HCEC 1CT (cell line): ENCODE data around the gene DCUN1D2.
"Not testable (repeated sequence)": the region's sequence is repeated elsewhere in the genome, so short reads cannot be mapped to it uniquely, and the experiment has no call there.

Source experiments
- DNase-seq: peaks from one replicate; pipeline ENCODE4 v3.0.0-alpha.2; 2017

The DCUN1D2 gene

DNA sequence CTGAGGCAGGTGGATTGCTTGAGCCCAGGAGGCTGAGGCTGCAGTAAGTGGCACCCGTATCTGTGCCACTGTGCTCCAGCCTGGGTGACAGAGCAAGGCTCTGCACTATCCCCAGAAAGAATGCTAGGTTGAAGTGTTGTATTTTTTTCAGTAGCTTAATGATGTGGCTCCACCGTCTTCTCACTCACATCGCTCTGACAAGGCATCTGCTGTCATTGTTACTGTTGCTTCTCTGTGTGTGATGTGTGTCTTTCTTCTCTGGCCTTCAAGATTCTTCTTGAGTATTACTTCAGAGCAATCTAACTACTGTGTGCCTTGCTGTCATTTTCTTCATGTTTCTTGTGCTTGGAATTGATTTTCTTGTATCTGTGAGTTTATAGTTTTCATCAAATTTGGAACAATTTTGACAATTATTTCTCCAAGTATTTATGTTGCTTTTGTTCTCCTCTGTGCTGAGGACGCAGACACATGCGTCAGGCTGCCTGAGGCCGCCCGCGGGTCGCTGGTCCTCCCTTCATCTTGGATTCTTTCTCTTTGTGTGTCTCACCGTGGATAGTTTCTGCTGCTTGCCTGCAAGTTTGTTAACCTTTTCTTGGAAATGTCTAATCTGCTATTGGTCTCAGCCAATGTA, 48.0 kb downstream of the DCUN1D2 start:
- no peak for DNase-seq

DNA sequence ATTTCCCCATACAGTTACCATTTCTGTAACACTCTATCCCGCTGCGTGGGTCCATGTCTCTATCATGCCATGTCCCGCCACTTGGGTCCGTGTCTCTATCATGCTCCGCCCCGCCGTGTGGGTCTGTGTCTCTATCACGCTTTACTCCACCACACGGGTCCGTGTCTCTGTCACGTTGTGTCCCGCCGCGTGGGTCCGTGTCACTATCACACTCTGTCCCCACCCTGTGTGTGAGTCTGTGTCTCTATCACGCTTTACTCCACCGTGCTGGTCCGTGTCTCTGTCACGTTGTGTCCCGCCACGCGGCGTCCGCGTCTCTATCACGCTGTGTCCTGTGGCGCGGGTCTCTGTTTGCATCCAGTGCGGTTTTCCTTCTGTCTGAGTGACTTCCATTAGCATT, 48.9 kb downstream of the DCUN1D2 start:
- no peak for DNase-seq

DNA sequence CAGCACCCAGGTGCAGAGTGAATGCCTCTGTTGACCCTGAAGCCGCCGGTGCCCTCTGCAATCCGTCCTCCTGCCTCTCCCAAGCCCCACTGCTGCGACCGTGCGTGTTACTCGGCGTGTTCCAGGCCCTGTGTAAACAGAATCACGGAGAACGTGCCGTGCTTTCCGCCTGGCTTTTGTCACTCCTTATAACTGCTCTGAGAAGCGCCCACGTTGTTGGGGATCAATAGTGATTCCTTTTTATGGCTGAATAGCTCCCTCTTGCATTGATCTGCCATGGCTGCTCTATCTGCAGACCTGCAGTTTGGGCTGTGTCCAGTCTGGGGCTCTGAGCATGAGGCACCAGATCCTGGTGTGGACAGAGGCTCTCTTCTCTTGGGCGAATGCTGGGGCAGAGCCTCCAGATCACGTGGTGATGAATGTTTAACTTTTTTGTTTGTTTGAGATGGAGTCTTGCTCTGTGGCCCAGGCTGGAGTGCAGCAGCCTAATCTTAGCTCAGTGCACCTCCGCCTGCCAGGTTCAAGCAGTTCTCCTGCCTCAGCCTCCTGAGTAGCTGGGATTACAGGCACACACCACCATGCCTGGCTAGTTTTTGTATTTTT, 53.0 kb downstream of the DCUN1D2 start:
- peak; percentile 33 for DNase-seq

DNA sequence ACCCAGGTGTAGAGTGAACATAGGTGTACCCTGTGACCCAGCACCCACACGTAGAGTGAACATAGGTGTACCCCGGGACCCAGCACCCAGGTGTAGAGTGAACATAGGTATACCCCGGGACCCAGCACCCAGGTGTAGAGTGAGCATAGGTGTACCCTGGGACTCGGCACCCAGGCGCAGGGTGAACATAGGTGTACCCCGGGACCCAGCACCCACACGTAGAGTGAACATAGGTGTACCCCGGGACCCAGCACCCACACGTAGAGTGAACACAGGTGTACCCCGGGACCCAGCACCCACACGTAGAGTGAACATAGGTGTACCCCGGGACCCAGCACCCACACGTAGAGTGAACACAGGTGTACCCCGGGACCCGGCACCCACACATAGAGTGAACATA, 53.6 kb downstream of the DCUN1D2 start:
- not testable (repeated sequence) for DNase-seq

DNA sequence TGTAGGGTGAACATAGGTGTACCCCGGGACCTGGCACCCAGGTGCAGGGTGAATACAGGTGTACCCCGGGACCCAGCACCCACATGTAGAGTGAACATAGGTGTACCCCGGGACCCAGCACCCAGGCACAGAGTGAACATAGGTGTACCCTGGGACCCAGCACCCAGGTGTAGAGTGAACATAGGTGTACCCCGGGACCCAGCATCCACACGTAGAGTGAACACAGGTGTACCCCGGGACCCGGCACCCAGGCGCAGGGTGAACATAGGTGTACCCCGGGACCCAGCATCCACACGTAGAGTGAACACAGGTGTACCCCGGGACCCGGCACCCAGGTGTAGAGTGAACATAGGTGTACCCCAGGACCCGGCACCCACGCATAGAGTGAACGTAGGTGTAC, 54.6 kb downstream of the DCUN1D2 start:
- not testable (repeated sequence) for DNase-seq

DNA sequence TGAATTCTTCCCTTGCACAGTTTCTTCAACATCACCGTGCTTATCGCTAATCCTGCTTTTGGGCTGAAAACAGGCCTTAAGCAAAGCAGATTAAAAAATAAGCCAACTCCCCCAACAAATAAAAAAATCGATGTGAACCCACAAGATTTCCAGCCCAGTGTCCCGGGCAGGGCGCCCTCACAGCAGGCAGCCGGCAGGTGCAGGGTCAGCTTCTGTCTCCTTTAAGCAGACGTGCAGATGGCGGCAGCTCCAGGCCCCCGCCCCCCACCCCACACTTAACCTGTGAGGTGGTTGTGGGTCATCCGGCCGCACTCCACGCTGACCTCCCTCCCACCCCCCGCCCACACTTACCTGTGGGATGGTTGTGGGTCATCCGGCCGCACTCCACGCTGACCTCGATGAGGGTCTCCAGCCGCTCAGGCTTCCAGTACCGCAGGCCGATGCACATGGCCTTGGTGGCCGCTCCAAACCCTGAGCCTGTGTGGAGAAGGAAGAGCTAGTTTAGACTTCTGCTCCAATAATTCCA, 57.1 kb downstream of the DCUN1D2 start:
- no peak for DNase-seq

DNA sequence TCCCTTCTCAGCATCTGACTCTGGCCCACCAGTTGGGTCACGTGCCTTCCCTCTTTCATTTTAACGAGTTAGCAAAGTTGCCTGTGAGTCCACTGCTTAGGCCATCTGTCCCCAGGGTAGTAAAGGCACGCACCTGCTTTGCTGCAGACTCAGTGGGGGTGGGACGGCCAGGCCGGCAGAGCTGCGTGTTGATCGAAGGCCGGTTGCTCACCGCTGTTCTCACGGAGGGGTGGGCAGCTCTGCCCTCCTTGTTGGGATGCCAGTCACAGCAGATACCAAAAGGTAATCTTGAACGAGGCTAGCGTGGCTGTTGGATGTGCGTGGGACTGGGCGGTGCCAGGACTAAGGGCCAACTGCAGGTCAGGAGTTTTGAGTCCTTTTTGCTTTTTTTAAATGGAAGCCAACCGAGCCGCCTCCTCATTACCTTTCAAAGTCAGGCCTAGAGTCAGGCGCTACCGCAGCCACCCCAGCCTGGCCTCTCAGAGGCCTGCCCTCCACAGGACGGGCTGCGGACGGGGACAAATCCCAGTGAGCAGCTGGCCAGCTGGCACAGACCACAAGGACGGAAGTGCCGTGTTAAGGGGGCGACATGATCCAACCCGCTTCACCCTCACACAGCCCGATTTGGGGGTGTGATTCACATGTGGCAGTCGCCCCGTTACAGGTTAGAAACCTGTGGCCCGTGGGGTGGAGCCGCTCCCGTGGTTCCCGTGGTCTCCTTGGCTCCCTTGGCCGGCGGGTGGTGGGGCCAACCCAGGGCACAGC, 57.8 kb downstream of the DCUN1D2 start:
- no peak for DNase-seq

DNA sequence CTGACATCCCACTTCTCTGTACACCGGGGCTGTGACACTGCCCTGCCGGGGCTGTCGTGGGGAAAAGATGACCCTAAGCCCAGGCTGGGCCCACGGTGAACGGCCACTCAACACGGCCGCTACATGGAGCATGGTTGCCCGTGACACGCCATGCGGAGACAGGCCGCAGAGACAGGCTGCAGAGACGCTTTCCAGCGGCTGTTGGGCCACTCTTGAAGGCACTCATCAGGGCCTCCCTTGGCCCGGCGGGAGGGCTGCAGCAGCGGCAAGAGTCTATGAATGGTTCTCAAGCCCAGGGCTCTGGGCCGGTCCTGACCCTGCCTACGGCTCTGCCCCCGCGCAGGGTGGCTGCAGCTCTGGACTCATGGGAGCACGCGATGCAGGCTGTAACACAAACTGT, 59.3 kb downstream of the DCUN1D2 start:
- DNase-seq: no peak

DNA sequence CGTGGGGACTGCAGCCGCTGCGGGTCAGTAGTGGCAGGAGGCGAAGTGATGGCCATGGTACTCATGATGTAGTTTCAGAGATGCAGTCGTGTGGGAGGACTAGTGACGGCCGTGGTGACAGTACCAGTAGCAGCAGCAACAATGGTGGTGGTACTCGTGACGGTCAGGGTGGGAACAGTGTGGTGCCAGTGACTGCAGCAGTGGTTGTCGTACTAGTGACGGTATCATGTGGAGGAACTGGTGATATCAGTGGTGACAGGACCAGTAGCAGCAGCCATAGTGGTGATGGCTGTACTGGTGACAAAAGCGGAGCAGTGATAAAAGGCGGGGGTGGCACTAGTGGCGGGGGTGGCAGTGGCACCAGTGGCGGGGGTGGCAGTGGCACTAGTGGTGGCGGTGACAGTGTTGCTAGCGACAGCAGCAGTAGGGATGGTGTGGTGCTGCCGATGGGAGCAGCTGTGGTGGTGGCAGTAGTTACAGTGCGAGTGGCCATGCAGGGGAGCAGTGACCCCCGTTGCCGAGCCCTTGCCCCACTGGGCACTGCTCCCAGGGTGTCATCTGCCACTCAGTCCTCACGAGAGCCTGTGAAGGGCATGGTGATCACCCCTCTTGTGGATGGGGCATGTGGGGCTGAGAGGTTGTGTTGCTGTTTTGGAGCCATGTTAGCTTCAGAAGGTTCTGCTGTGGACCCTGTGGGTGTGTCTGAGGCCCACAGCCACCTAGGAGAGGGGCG, 60.0 kb downstream of the DCUN1D2 start:
- DNase-seq: no peak

DNA sequence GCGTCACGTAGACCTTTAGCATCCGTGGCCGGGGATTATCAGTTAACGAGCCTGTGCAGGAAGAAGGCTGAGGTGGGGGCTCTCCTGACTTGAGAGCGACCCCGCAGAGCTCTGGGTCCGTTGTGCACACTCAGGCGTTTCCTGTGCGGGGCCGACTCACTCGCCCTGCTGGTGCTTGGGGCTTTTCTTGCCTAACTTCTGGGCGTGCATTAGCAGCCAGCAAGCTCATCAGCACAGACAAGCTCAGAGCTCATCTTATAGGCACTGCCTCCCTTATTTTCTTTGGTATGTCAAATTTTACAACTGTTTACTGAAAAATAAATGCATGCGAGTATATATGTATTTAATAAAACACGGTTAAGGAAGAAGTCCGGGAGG, 60.9 kb downstream of the DCUN1D2 start:
- DNase-seq: no peak

DNA sequence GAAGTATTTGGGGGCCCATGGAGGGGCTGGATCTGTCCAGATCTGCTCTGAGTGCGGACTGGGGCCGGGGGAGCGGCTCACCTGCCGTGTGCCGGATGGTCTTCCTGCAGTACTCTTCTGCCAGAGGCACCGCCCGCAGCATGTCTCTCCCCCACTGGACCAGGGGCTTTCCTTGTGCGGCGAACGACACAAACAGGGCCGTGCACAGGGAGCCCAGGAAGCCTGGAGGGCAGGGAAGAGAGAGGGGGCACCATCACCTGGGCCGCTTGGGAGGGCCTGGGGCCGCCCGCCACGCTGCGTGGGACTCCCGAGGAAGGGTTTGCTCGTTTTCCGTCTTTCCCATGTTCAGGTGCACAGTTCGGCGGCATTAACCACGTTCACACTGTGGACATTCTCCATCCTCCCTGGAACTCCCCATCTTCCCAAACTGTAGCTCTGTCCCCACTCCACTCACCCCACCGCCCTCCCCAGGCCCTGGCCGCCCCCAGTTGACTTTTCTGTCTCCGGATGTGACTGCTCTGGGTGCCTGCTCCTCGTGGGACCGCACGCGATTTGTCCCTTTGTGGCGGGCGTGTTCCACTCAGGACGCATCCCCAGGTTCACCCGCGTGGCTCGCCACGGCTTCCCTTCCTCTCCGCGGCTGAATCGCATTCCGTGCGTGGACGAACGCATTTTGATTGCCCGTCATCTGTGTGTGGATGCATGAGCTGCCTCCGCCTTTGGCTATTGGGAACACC, 61.5 kb downstream of the DCUN1D2 start:
- DNase-seq: no peak

DNA sequence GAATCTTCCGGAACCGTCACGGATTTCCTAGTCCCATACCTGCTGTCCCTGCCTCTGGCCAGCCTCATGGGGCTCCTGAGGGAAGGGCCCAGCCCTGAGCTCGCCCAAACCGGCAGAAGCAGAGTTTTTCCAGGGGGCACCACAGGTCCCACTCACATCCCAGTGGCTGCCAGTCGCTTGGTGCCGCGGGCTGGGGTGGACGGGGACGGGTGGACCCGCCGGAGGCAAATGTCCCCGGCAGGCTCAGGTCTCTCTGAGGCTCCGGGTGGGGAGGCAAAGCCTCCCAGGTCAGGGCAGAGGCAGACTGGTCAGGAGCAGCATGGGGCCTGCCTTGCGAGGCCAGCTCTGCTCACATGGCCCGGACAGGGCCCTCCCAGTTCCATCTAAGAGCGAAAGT, 62.0 kb downstream of the DCUN1D2 start:
- no peak for DNase-seq

DNA sequence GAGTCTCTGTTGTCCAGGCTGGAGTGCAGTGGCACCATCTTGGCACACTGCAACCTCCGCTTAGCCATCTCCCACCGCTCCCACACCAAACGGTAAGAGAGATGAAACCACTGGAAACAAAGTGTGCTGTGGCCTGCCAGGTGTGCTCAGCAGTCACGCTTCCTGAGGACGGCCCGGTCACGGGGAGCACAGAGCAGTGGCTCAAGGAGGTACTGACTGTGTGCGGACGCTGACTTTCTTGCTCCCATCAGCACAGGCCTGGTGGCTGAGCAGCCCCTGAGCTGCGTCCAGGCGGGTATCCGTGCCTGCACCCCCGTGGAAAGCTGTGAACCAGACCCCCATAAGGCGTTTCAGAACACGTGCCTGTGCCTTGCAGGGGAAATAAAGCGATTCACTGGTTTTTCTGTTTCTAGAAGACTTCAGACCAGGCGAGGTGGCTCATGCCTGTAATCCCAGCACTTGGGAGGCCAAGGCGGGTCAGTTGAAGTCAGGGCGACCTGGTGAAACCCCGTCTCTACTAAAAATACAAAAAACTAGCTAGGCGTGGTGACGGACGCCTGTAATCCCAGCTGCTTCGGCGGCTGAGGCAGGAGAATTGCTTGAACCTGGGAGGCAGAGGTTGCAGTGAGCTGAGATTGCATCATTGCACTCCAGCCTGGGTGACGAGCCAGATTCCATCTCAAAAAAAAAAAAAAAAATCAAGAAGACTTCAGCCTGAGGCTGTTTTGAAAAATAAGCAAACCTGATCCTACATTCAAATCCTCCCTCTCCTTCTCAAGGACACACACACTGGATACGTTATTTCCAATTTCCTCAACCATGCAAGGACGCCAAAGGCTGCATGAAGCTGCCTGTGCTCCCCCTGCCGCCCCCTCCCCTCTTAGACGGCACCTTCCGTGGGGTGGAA, 62.7 kb downstream of the DCUN1D2 start:
- no peak for DNase-seq

DNA sequence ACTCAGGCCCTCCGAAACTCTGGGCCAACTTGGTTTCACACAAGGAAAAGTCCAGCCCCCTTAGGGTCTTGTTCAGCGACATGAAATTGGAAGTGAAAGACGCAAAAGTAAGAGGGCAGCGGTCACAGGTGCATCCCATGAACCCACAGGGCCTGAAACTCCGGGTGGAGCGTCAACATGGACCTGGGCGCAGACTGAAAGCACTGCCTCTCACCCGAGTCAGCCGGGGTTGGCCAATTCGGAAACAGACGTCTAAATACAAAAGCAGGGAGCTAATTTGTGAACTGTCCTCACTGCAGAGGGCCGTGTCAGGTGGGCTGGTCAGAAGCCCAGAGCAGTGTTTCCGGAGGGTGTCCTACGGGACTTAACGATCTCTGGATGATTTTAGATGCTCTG, 63.9 kb downstream of the DCUN1D2 start:
- no peak for DNase-seq

DNA sequence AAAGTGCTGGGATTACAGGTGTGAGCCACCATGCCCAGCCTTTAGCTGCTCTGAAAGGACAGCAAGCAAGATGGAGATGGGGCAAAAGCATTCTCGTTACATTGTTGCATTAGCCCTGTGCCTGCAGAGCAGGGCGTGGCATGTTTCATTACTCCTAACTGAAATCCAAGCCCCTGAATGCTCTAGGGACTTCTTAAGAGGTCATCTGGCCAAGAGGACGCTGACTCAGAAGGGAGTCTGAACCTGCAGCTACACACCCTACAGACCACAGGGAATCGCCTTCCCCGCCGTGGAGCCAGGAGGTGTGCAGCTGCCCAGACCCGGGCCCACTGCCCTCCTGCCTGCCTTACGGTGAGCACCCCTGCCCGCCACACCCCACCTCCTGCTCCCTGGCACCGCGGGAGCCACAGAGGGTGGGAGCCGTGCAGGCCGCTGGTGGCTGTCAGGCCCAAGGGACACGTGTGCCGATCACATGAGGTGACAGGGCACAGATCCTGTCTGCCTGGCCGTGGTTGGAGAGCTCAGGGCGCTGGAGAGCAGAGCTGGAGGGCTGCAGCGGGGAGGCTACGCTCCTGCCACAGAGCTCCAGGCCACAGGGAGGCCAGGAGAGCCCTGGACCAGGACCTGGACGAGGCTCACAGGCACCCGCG, 64.4 kb downstream of the DCUN1D2 start:
- DNase-seq: no peak

DNA sequence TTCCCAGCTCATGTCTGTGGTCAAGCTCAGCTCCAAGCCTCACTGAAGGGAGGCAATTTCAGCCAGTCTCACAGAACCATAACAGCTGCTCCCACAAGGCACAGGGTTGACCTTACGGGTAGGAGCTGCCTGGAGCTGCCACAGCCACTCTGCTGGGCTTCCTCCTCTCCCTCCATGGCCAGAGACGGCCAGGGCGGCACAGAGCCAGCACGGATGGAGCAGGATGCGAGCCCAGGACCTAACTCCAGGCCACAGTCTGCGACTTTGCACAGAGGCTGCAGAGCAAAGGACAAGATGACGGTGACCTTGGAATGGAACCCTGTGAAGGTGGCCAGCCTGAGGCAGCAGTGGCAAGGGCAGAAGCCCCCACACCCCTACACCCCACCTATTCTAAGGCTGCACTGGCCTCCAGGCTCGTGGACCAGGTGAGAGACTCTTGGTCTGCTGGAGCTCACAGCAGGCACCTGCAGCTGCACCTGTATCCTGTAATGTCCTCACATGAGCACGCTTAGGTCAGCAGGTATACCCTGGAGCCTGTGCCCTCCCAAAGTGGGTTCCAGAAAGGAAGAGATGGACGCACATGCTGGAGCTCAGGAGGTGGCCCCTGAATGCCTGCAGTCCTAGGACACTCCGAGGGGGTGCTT, 66.9 kb downstream of the DCUN1D2 start:
- no peak for DNase-seq

DNA sequence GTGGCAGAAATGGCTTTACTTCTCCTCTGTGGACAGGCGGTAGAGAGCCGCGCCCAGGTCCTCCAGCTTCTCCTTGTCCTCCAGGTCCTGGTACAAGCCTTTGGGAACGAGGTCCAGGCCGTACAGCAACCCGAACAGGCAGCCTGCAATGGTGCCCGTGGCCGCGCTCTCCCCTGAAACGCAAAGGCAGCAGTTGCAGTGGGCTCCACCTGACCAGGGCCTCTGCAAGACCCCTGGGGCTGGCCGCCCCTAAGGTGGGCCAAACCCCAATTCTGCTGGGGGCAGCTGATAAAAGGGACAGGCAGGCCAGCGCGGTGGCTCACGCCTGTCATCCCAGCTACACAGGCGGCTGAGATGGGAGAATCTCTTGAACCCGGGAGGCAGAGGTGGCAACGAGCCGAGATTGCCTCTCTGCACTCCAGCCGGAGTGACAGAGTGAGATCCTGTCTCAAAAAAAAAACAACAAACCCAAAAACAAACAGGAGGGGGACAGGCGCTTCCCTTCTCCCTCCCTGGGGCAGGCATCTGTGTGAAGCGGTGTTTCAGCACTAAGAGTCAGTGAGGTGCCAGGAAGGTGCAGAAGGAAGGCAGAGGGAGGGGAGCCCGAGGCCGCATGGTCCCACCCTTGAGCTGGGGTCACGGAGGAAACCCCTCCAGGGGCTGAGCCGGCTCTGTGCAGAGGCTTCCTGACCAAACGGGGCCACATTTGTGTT, 67.5 kb downstream of the DCUN1D2 start:
- DNase-seq: no peak

DNA sequence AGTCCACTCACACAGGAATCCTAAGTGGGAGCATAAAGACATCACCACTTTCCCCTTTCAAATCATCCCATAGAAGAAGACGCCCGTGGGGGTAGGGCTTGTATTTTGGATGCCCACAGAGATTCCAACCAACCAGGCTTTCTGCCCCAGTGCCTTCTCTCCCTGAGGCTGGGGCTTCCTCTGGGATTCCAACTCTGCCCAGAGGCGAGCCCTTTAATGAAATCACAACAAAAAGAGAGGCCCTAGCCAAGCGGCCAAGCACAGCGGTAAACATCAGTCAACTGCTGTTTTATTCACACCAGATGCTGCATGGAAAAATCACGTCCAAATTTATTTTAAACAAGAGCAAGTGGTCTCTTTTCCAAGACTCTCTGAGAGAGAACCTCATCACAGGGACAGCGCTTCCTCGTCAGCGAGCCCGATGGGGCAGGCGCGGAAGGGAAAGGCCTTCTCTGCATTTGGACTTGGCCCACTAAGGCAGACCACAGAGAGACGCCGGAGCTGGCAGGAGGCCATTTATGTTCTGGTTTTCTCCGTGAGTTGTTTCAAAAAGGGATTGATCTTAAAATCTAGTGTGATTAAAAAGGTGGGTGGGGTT, 68.7 kb downstream of the DCUN1D2 start:
- DNase-seq: no peak

DNA sequence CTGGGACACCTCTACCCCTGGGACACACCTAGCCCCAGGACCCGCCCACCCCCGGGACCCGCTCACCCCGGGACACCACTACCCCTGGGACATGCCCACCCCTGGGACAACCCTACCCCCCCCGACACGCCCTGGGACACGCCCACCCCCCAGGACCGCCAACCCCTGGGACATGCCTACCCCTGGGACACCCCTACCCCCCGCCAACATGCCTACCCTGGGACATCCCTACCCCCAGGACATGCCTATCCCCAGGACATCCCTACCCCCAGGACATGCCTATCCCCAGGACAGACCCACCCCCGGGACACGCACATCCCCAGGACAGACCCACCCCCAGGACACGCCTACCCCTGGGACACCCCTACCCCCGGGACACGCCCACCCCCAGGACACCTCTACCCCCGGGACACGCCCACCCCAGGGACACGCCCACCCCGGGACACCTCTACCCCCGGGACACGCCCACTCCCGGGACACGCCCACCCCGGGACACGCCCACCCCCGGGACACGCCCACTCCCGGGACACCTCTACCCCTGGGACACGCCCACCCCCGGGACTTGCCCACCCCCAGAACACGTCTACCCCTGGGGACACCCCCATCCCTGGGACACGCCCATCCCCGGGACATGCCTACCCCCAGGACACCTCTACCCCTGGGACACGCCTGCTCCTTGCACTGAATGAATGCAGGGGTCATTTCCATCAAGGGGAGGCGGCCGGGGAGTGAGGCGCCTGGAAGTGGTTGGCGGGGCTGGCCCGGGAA, 69.5 kb downstream of the DCUN1D2 start:
- DNase-seq: no peak
